IMR-90 (cell line): ENCODE measurements around the gene PRKCA.

Experiments used
- BHLHE40 ChIP-seq: fragments of 150-350 bp; IDR thresholded peaks from 2 replicates; pipeline ENCODE4 v1.6.1; 2016; ENCODE audit warnings: mild to moderate bottlenecking, low read depth, low read length
- CEBPB ChIP-seq: IDR thresholded peaks from 2 replicates; pipeline ENCODE4 v1.6.1; 2012; ENCODE audit warnings: low read depth, low read length, improper control_type of control experiment
- CHD1 ChIP-seq: IDR thresholded peaks from 2 replicates; pipeline ENCODE4 v1.6.1; 2012; ENCODE audit warnings: low read depth, low read length, improper control_type of control experiment
- CTCF ChIP-seq: conservative IDR thresholded peaks from 2 replicates; pipeline ENCODE4 v1.5.1; 2012; ENCODE audit warnings: mild to moderate bottlenecking, low read depth, low read length, improper control_type of control experiment
- ELK1 ChIP-seq: fragments of 150-350 bp; IDR thresholded peaks from 2 replicates; pipeline ENCODE4 v1.6.1; 2016; ENCODE audit warnings: low read depth, mild to moderate bottlenecking, low read length, moderate library complexity, borderline replicate concordance
- FOS ChIP-seq: fragments of 150-350 bp; IDR thresholded peaks from 2 replicates; pipeline ENCODE4 v1.6.1; 2016; ENCODE audit warnings: low read depth, low read length
- MAZ ChIP-seq: IDR thresholded peaks from 2 replicates; pipeline ENCODE4 v1.6.1; 2012; ENCODE audit warnings: low read depth, mild to moderate bottlenecking, low read length, improper control_type of control experiment, moderate library complexity, borderline replicate concordance
- MXI1 ChIP-seq: IDR thresholded peaks from 2 replicates; pipeline ENCODE4 v1.6.1; 2012; ENCODE audit warnings: low read depth, mild to moderate bottlenecking, low read length, moderate library complexity, borderline replicate concordance
- NFE2L2 ChIP-seq: fragments of 150-350 bp; IDR thresholded peaks from 2 replicates; pipeline ENCODE4 v1.6.1; 2016; ENCODE audit warnings: low read depth, mild to moderate bottlenecking, low read length
- POLR2A ChIP-seq: IDR thresholded peaks from 2 replicates; pipeline ENCODE4 v1.6.1; 2012; ENCODE audit warnings: mild to moderate bottlenecking, low read depth, low read length
- RAD21 ChIP-seq: IDR thresholded peaks from 2 replicates; pipeline ENCODE4 v1.6.1; 2012; ENCODE audit warnings: low read length, improper control_type of control experiment
- RFX5 ChIP-seq: IDR thresholded peaks from 2 replicates; pipeline ENCODE4 v1.8.0; 2012; ENCODE audit warnings: low read depth, mild to moderate bottlenecking, low read length, moderate library complexity
- SMC3 ChIP-seq: fragments of 150-350 bp; IDR thresholded peaks from 2 replicates; pipeline ENCODE4 v1.6.1; 2016; ENCODE audit warnings: low read depth, mild to moderate bottlenecking, antibody characterized with exemption, low read length, moderate library complexity

- TF ChIP-seq CTCF, result peak; percentile 29; the same call in 1 of the 2 replicates
- TF ChIP-seq CEBPB, result no peak
- no peak for TF ChIP-seq POLR2A
- no peak for TF ChIP-seq MAZ
- TF ChIP-seq FOS, result no peak
- TF ChIP-seq BHLHE40, result no peak
- no peak for TF ChIP-seq NFE2L2
- no peak for TF ChIP-seq ELK1
- TF ChIP-seq RAD21, result peak; percentile 36; the same call in 1 of the 2 replicates
- no peak for TF ChIP-seq CHD1
- no peak for TF ChIP-seq MXI1
- TF ChIP-seq RFX5, result no peak
- TF ChIP-seq SMC3, result no peak
Measured at GRCh38 chr17:66290101-66290722, 12.2 kb upstream of the PRKCA start.
